Esophagus muscularis mucosa (tissue), 4 donors: ENCODE measurements around the gene WDCP. TPM values are rescaled to one million over a fixed set of nuclear protein-coding genes. Genes with fewer than 3 reads are reported as not detected.
A peak's percentile ranks its signal among the peaks of the same experiment; 100 is the strongest.

Source experiments
- DNase-seq: peaks from one replicate; pipeline ENCODE4 v3.0.0-alpha.2; 2017; ENCODE audit errors: extremely low spot score
- H3K27ac ChIP-seq, 4 donors: fragments of 200-600 bp; sonication (generic); replicated peaks in 1 of 4; 1 replicate in 3 of 4; 2 replicates in 1 of 4; pipeline ENCODE4 v1.5.1; 2016 to 2019; ENCODE audit warnings: mild to moderate bottlenecking in 1 of 4
- H3K27me3 ChIP-seq, 4 donors: fragments of 200-600 bp; sonication (generic); one replicate each; pipeline versions ENCODE4 v1.5.1 to v1.6.0; 2016 to 2019
- H3K36me3 ChIP-seq, 4 donors: fragments of 200-600 bp; sonication (generic); one replicate each; pipeline ENCODE4 v1.5.1; 2016 to 2019
- H3K4me1 ChIP-seq, 4 donors: fragments of 200-600 bp; sonication (generic); one replicate each; pipeline ENCODE4 v1.5.1; 2016 to 2019
- H3K4me3 ChIP-seq, 4 donors: fragments of 200-600 bp; sonication (generic); 1 replicate in 2 of 4; 2 replicates in 2 of 4; pipeline ENCODE4 v1.5.1; 2016 to 2019; ENCODE audit warnings: mild to moderate bottlenecking in 4 of 4, moderate library complexity in 1 of 4
- H3K9me3 ChIP-seq, 4 donors: fragments of 200-600 bp; sonication (generic); 1 replicate in 3 of 4; 2 replicates in 1 of 4; pipeline ENCODE4 v1.5.1; 2016 to 2019
- EP300 ChIP-seq: sonication (generic); formaldehyde crosslinking; IDR thresholded peaks from one replicate; pipeline ENCODE4 v1.6.1; 2017; ENCODE audit warnings: antibody characterized with exemption
- POLR2A ChIP-seq: fragments of 450-650 bp; IDR thresholded peaks from one replicate; pipeline ENCODE4 v1.6.1; 2017; ENCODE audit warnings: antibody characterized with exemption, moderate library complexity, mild to moderate bottlenecking, low read depth
- POLR2AphosphoS5 ChIP-seq, 2 donors: sonication (generic); formaldehyde crosslinking; IDR thresholded peaks; one replicate each; pipeline ENCODE4 v1.6.1; 2017; ENCODE audit warnings: antibody characterized with exemption in 2 of 2
- WGBS: methylation state at CpG from one replicate; pipeline ENCODE4 v1.1.5; 2018; 5-methylcytosine and 5-hydroxymethylcytosine counted together
- intact Hi-C: fragments of 100-400 bp; cut with DNase I; formaldehyde crosslinking; loops from one replicate; pipeline ENCODE4 v1.15.1; 2023
- total RNA-seq, 4 donors: library from RNA; depleted of rRNA; stranded (reverse); fragments of >200 nt; gene quantifications; one replicate each; pipeline versions ENCODE4 v1.1.0 to v1.2.1, GENCODE V29; 2016
- TF ChIP-seq, protein P1 (sequence below), 3 experiments: fragments of 200-600 bp in 2 of 3; fragments of 450-650 bp in 1 of 3; sonication (generic) in 2 of 3; IDR thresholded peaks; one replicate each; pipeline ENCODE4 v1.5.1; 2017 to 2019; ENCODE audit warnings: antibody characterized with exemption in 3 of 3, mild to moderate bottlenecking in 2 of 3, moderate library complexity in 1 of 3

WDCP gene
- total RNA-seq, 4 donors from 2014 or later, result 4.5 to 9.1 (median 6.2) TPM

DNA sequence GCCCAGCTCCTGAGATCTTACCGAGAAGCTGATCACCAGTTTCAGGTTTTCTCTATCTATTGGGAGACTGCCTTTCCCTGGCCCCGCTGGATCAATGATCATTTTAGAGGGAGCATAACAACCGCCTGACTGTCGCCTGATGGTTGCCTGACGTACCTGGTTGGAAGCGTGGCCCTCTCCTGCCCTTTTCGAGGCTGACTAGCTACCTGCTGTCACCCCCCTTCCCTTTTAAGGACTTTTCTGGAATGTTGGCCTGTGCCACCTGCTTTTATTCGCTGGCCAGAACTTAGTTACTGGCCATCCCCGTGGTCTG is 37.9 kb downstream of the WDCP start:
- WGBS, result 66% methylated on average over 7 of the region's 9 CpGs
- peak overlapping the region; percentile 49 to 57 (median 50) for H3K4me3 ChIP-seq

DNA sequence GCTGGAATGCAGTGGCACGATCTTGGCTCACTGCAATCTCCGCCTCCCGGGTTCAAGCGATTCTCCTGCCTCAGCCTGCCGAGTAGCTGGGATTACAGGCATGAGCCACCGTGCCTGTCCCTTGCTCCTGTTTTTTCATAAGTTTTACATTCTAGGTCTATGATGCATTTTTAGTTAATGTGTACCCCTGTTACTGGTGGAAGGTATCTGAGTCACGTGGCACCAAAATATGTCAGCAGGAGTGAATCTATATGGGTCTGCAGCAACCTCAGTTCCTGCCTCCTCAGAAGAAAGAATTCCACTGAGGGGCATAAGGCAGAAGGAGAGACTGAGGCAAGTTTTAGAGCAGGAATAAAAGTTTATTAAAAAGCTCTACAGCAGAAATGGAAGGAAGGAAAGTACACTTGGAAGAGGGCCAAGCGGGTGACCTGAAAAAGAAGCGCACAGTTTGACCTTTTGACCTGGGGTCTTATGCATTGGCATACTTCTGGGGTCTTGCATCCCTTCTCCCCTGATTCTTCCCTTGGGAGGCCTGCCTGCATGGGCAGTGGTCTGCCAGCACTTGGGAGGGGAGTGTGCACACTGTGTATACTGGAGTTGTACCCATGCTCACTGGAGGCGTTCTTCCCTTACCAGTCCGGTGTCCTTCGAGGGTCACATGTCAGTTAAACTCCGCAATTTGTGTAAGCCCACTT is 38.4 kb downstream of the WDCP start:
- Histone ChIP-seq H3K4me3 (no peak overlapping the region), H3K27ac (no peak overlapping the region), H3K4me1 (peaks cover 9 to 19% (median 14%) of the 10 kb centered on the region in 4 donors), H3K9me3 (no peaks in the 10 kb centered on the region), H3K36me3 (no peaks in the 10 kb centered on the region), H3K27me3 (peaks cover 5 to 38% (median 18%) of the 10 kb centered on the region in 4 donors)
- no peak for TF ChIP-seq POLR2AphosphoS5 (IDR thresholded peaks at IDR 0.05)
- intact Hi-C loops, result no loop called here
- 82% methylated on average over 12 of the region's 13 CpGs for WGBS
- DNase-seq, result no peak

More for the DNA sequence above, 37.9 kb downstream of the WDCP start:
- H3K36me3 ChIP-seq, result no peaks in the 10 kb centered on the region
- peaks cover 9 to 19% (median 14%) of the 10 kb centered on the region in 4 donors for H3K4me1 ChIP-seq
- TF ChIP-seq POLR2A, result no peak
- TF ChIP-seq, protein P1, sequence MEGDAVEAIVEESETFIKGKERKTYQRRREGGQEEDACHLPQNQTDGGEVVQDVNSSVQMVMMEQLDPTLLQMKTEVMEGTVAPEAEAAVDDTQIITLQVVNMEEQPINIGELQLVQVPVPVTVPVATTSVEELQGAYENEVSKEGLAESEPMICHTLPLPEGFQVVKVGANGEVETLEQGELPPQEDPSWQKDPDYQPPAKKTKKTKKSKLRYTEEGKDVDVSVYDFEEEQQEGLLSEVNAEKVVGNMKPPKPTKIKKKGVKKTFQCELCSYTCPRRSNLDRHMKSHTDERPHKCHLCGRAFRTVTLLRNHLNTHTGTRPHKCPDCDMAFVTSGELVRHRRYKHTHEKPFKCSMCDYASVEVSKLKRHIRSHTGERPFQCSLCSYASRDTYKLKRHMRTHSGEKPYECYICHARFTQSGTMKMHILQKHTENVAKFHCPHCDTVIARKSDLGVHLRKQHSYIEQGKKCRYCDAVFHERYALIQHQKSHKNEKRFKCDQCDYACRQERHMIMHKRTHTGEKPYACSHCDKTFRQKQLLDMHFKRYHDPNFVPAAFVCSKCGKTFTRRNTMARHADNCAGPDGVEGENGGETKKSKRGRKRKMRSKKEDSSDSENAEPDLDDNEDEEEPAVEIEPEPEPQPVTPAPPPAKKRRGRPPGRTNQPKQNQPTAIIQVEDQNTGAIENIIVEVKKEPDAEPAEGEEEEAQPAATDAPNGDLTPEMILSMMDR (IDR thresholded peaks at IDR 0.05), result no peak
- TF ChIP-seq EP300, result no peak
- no peak for TF ChIP-seq POLR2AphosphoS5 (IDR thresholded peaks at IDR 0.05)
- no peaks in the 10 kb centered on the region for H3K9me3 ChIP-seq
- intact Hi-C loops, result no loop called here
- H3K27me3 ChIP-seq, result peaks cover 5 to 38% (median 18%) of the 10 kb centered on the region in 4 donors
- no peak for DNase-seq
- H3K27ac ChIP-seq, result no peak overlapping the region

DNA sequence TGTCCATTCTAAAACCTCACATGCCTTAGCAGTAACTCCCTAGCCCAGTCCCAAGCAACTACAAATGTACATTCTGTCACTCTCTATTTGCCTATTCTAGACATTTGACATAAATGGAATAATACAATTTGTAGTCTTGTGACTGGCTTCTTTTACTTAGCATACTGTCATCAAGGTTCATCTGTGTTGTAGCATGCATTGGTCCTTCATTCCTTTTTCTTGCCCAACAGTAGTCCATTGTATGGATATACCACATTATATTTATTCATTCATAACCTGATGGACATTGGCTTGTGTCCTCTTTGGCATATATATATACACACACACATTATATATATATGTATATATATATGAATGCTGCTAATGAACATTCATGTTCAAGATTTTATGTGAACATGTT is 39.5 kb downstream of the WDCP start:
- intact Hi-C loops, result no loop called here
- H3K4me3 ChIP-seq, result no peak overlapping the region
- H3K27me3 ChIP-seq, result peaks cover 5 to 37% (median 18%) of the 10 kb centered on the region in 4 donors
- no peaks in the 10 kb centered on the region for H3K36me3 ChIP-seq
- no peaks in the 10 kb centered on the region for H3K9me3 ChIP-seq
- H3K27ac ChIP-seq, result no peak overlapping the region
- peaks cover 9 to 19% (median 14%) of the 10 kb centered on the region in 4 donors for H3K4me1 ChIP-seq
- no peak for DNase-seq
- TF ChIP-seq, protein P1 (IDR thresholded peaks at IDR 0.05), result no peak
- TF ChIP-seq POLR2A (no peak), EP300 (no peak), POLR2AphosphoS5 (IDR thresholded peaks at IDR 0.05) (no peak)

DNA sequence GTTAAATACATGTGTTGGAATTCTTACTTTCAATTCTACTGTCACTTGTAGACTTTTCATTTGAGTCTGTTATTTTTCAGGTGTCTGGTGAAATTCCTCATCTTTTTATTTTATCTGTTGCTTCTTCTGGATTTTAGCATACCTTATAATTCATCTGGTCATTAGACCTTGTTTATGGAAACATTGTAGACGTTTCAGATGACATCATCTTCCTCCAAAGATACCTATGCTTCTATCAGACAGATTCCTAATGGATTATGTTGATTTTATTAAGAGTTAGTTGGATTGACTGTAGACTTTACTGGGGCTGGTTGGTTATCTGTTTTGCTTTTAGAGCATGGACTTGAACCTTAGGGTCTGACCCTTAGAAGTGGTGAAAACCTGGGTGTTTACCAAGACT is 52.6 kb downstream of the WDCP start:
- Histone ChIP-seq H3K27ac (no peak overlapping the region), H3K27me3 (no peaks in the 10 kb centered on the region), H3K36me3 (peaks cover 2 to 29% (median 15%) of the 10 kb centered on the region in 4 donors), H3K9me3 (no peaks in the 10 kb centered on the region), H3K4me3 (no peak overlapping the region), H3K4me1 (no peaks in the 10 kb centered on the region)
- TF ChIP-seq EP300, result no peak
- TF ChIP-seq, protein P1 (IDR thresholded peaks at IDR 0.05), result no peak
- TF ChIP-seq POLR2A, result no peak
- TF ChIP-seq POLR2AphosphoS5 (IDR thresholded peaks at IDR 0.05), result no peak
- intact Hi-C loops, result no loop called here
- 46% methylated on average over 1 of the region's 1 CpG for WGBS
- no peak for DNase-seq

DNA sequence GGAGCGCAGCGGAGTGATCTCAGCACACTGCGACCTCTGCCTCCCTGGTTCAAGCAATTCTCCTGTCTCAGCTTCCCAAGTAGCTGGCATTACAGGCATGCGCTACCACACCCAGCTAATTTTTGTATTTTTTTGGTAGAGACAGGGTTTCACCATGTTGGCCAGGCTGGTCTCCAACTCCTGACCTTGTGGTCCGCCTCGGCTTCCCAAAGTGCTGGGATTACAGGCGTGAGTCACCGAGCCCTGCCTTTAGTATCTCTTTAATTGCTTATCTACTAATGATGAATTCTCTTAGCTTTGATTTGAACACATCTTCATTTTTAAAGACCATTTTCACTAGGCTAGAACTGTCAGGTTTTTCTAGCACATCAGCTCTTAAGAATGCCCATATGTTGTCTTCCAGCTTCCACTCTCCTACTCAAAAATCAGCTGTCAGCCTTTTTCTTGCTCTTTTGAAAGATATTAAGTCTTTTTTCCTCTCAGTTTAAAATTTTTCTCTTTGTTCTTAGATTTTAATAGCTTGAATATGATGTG is 53.4 kb downstream of the WDCP start:
- Histone ChIP-seq H3K27ac (no peak overlapping the region), H3K36me3 (peaks cover 0 to 31% (median 12%) of the 10 kb centered on the region in 4 donors), H3K9me3 (no peaks in the 10 kb centered on the region), H3K4me1 (no peaks in the 10 kb centered on the region), H3K4me3 (no peak overlapping the region), H3K27me3 (no peaks in the 10 kb centered on the region)
- 98% methylated on average over 8 of the region's 8 CpGs for WGBS
- intact Hi-C loops, result no loop called here
- no peak for DNase-seq
- no peak for TF ChIP-seq POLR2AphosphoS5 (IDR thresholded peaks at IDR 0.05)
- no peak for TF ChIP-seq EP300
- TF ChIP-seq, protein P1 (IDR thresholded peaks at IDR 0.05), result no peak
- no peak for TF ChIP-seq POLR2A
